DMS153 (cell line): ENCODE results near the gene IRAK2.

ENCODE experiments used
- DNase-seq: peaks from one replicate; lab custom pipeline; 2025; lab: John Stamatoyannopoulos, UW

The IRAK2 gene

DNA sequence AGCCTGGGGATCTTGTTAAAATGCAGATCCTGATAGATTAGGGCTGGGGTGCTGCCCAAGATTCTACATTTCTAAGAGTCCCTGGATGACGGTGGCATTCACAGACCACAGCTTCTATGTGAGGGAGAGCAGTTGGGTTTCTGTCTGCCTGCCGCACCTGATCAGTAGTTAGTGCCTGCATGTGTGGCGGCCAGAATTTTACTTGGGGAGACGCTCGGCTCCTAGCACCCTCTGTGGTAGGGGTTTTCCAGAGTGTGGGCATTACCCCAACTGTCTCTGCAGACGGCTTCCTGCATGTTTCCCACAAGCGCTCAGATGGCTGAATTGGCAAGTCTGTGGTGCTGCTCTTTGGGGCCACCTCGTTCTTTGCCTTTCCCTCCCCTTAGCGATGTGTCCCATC, 119.8 kb downstream of the IRAK2 start:
- DNase-seq: no peak

DNA sequence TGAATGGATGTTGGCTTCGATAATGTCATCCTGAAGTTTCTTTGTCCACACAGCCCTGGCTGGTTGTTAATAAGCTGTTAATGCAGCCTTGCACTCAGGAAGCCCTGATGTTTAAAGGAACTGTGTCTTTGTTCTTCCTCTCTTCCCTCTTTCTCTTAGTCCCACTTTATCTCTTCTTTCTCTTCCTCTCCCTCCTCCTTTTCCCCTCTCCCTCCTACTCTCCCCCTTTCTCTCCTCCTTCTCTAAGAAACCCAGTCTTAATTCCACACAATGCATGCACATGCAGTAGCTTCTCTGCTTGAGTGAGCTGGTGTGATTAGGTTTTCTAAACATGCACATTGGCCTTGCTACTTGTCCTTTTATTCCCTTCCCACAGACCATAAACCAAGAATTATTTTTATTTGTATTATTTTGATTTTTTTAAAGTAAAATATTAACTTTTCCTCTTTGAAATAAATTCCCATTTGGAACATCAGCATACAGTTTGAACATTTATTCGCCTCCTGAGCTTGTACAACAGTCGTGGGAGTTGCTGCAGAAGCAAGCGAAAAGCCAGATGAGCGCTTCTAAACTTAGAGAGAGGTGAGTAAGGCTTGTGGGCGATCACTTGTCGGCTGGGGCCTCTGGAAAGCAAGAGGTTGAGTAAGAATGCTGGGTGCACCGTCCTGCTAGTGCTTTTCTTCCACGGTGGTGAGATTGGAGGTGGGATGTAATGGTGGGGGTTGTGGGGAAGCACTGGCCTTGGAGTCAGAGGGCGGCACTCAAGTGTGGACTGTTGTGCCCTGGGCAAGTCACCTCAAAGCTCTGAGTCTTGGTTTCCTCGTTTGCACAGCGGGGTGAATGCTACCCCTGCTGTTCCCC, 120.8 kb downstream of the IRAK2 start:
- DNase-seq: no peak

DNA sequence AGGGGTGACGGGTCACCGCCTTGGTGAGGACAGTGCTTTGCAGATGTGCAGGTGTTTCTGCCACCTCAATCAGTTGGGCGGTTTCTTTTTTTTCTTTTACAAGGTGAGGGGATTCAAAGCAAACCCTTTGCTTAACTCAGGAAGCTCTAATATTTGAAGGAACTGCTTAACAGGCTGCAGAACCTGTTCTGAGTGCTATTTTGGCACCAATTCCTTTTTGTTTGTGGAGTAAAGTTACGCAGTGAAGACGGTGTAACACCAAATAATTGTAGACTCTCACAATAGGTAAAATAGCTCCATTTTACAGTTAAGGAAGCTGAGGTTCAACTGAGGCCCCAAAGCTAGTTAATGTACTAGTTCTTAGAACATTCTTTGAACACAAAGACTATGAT, 121.4 kb downstream of the IRAK2 start:
- DNase-seq: no peak

DNA sequence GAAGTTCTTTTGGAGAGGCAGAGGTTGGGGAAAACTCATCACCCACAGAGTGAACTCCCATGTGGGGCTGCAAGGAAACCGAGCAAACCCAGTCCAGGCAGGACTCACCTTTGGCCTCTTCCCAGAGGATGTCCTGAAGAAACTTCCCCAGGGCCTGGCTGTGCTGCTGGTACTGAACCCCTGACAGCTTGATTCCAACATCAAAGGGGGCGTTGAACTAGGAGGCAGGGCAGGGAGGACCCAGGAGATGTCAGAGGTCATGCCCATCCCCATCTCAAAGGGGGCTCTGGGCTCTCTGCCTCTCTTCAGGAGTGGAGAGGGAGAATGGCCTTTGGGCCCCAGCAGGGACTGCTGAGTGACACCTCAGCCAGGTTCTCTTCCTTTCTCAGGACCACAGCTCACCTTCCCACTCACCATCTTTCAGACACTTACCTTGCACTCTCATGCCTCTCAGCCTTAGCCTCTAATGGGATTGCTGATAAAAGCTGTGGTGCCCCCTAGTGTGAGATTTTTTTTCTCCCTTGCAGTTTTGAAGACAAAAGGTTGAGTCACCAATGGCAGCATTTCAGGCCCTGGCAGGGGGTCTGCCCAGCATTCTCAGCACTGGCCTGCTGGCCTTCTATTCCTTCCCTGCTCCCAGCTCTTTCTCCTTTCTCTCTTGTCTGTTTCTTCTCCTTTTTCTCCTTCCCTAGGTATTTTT, 122.0 kb downstream of the IRAK2 start:
- no peak for DNase-seq

DNA sequence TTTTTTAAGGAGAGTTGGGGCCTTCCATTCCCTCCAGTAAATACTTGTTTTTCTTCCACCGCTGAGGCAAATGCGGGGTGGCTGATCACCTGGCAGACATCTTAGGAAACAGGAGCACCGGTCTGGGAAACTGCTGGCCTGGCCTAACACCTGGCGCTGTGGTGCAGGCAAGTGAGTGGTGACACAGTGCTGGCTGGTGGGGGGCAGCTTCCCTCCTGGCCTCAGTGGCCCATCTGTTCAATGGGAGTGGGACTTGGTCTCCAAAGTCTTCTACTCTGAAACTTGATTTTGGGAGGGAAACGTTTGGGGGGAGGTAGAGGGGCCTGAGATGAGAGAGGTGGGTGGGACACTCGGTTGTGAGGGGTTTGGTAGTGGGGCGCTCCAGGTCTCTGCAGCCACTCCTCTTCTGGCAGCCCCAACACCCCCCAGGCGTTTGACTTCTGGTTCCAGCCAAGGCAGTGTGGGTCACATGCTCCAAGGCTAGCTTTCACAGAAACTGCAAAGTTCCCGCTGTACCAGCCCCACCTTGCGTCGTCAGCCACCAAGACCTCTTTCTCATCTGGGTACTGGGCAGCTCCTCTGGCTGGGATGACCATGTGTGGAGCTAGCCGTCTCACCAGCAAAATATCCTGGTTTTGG, 123.3 kb downstream of the IRAK2 start:
- DNase-seq: no peak

DNA sequence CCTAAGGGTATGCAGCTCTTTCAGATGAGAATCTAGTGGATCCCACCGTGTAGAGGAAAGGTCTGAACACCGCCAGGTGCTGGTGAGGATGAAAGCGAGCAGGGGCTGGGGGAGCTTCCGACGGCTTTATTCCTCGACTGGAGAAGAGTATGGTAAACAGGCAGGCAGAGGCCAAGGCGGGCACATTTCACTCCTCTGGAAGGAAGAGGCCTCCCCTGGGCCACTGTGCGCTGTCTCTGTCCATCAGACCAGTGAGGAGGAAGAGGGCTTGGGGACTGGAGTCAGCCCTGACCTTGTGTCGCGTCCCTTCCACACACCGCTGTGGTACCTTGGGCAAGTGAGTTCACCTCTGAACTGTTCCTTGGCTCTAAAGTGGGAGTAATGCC, 123.8 kb downstream of the IRAK2 start:
- no peak for DNase-seq

DNA sequence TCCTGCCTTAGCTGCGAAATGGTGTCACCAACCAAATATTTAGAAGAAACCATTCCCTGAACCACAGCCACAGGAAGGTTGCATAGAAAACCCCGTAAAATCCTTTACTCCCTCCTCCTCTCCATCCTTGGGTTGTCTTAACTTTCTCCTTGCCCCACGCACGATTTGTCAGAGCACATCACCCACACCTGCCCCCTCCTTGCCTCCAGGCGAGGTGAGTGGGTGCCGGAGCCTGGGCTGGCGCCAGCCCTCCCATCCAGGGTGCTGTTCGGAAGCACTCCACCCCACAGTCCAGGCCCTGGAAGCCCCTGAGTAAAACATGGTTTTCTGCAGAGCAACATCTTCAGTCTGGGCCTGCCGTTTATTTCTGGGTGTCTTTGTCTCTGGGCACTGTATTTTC, 124.4 kb downstream of the IRAK2 start:
- no peak for DNase-seq

DNA sequence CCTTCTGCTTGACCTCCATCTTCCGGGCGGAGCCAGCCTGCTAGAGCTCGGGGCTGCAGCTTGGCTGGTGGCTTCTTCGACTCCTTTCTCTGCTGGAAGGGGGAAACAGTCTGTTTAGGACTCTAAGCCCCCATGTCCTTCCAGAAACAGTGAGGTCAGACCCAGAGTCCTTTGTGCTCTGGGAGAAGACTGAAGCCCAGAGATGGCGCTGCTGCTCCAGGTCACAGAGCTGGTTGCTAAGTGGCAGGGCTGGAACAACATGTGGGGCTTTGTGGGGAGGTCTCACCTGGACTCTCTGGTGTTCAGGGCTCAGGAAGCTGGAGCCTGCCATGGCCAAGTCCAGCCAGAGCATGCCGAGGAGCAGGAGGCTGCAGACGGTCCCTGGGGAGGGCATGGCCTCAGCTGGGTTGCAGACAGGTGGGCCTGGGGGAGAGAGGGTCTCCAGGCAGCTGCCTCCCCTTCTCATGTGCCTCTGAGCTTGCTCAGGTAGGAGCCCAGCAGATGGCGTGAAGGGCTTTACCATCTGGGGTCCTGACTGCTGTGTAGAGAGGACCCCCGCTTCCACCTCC, 125.2 kb downstream of the IRAK2 start:
- no peak for DNase-seq

DNA sequence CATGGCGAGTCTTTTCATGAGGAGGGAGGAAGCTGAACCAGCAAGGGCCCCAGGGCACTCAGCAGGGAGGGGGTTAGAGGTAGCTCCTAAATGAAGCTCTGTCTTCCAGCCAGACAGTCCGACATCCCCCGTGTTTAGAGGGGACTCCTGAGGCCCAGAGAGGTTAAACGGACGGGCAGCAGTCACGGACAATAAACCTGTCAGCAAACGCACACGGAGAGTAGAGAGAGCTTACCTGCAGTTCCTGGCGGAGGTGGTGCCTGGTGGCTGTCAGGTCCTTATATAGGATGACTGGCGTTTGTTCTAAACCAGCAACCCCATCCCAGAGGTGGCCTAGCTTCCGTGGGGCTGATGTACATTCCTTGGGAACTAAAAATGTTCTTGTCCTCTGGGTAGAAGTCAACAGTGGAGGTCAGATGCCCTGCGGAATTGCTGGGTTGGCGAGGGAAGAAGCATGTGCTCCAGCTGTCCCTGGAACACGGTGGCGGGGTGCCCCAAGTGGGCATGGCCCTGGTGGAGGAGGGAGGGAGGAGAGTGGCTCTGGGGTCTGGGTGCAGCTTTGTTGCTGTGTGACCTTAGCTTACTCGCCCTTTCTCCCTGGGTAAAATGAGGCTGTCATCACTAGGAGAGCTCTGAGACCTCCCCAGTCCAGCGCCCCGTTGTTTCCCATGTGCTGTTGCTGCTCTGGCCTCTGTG, 125.9 kb downstream of the IRAK2 start:
- DNase-seq: no peak

DNA sequence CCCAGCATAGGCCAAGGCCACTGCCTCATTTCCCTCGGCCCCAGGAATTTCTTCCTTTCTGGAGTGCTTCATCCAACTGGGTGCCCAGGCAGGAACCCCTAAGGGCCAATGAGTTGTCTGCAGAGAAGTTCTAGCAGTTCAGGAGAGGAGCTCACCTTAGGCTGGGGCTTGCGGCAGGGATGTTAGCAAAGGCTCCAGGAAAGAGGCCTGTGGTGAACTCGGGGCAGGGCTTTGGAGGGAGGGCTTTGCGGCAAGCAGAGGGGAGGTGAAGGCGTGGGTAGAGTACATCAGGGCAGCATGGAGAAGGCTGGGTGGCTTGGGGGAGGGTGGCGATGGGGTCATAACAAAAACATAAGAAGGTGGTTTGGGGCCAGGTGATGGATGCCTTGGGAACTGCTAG, 126.9 kb downstream of the IRAK2 start:
- DNase-seq: no peak

DNA sequence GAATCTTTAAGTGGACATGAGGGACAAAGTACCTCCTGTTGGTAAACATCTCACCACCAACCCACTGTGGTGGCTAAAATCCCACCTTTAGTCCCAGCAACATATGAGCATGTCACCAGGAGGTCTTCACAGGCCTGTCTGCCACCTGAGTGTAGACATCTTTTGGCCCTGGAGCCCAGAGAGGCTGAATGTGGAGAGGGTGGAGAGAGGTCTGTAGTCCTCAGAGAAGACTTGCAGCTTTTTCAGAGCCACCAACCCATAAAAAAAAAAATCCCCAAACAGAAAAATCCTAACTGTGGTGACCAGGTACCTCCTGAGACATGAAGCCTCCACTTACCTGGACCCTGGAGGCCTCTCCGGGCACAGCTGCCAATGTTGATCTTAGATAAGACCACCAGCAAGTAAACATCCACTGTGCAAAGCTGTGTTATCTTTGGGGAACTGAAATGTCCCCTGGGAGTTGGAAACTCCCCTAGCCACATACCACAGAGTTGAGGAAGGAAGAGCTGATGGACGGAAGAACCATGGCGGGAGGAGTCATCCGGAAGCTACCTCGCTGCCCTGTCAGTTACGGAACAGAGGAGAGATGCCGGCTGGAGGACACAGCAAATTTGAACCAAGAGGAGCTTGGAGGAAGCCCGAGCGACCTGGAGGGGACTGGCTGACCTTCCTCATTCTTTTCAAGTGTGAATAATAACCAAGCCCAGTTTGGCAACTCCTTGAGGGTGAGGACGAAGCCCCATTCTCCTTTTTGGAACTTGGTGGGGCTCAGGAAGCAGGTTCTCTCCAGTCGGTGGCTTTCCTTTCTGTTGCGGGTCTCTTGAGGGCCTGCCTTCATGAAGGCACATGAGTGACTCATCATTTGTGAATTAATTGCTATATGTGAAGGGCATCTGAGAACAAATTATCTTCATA, 128.0 kb downstream of the IRAK2 start, which contains the start of gene GHRL:
TSS of gene GHRL (minus strand) at position 443 of the 915 bp plus-strand sequence. CDS start 2,767 bp downstream, outside the sequence.
- no peak for DNase-seq
